ENCODE data around the gene SOX13.

Gene SOX13

DNA sequence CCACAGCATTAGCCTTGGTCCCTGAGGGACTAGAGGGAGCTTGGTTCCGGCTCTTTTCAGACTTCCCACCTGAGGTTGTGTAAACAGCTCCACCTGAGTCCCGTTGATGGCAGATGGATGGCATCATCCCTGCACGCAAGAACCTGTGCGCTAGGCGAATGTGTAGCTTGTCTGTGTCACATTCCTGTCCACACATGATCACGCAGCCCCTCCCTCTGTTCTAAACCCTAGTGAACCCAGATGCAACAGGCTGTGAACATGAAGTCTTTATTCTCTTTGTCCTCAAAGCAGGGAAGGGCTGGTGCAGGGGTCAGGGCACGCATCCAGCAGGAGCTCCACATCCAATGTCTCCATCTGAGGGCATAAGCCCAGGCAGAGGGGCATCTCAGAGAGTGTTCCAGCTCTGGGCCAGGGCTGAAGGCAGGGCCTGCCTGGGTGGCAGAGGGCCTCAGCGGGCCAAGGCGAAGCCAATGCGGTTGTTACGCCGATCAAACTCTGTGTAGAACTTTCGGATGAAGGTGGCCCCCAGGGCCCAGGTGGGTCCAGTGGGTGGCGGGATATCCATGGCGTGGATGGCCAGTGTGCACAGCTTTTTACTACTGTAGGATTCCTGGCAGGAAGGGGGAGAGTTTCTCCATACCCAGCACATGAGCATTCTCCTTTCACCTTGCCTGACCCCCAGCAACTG lies 81.8 kb downstream of the SOX13 start:
- DNase-seq, result no peak

DNA sequence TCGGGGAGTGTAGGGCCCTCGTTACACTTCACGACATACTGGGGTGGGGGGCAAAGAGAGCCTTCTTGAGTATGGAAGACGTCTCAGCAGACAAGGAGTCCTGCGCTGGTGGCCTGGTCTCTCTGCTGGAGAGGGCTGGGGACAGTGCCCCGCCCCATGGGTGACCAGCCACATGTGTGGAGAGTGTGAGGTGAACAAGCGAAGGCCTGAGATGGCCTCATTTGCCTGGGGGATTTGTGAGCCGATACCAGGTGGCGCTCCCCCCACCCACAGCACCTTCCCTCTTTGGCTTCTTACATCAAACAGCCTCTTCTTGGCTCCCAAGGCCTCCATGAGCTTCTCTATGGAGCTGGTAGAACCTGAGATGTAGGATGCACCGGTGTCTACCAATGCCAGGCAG lies 83.0 kb downstream of the SOX13 start:
- DNase-seq, result no peak

DNA sequence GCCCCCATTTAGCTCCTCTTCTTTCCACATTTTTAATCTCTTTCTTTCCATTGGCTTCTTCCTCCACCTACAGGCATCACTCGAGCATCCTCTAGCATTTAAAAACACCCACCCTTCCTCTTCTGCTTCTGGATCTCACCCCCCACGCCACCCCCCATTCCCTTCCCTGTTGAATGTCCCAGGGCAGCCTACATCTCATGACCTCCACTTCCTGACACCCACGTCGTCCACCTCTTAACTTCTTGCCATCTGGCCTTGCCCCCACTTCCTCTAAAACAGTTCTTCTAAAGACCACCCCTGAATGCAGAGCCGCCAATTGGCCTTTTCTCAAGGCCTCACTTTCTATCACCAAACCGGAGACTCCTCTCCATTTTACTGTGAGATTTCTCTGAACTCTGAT lies 85.0 kb downstream of the SOX13 start:
- DNase-seq, result no peak

DNA sequence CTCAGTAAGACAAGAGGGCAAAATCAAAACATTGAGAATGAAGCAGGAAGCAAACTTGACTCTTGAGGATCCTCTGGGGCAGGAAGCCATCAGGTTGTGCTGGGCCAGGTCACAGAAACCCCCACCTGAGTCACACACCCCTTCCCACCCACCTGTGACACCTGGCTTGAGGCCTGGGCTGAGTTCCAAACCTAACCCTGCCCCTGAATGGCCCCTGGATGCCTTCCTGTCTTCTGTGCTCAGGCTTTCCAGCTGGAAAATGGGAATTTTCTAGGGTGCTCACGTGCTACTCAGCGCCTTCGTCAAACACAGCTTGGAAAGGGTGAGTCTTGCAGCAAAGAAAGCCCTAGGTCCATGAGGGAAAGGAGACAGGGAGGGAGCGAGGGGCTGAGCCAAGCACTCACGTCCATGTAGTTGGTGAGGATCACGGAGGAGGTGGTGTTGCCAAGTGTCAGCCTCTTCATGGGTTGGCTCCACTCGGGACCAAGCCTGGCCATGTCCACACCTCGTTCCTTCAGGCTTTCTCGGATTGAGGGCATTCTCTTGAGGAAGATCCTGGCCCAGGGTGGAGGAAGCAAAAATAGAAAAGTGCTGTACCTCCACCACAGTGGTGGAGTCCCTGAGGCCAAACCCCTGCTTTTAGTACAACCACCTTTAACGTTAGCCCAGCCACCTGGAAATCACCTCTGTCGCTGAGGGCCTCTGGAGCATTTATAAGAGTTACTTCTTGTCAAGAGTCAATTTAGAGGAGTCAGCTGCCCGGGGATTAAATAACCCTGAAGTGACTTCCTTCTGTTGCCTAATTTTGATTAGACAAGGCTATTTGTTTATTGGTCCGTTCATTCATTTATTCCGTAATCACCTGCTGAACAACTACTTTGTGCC lies 88.9 kb downstream of the SOX13 start:
- no peak for DNase-seq

DNA sequence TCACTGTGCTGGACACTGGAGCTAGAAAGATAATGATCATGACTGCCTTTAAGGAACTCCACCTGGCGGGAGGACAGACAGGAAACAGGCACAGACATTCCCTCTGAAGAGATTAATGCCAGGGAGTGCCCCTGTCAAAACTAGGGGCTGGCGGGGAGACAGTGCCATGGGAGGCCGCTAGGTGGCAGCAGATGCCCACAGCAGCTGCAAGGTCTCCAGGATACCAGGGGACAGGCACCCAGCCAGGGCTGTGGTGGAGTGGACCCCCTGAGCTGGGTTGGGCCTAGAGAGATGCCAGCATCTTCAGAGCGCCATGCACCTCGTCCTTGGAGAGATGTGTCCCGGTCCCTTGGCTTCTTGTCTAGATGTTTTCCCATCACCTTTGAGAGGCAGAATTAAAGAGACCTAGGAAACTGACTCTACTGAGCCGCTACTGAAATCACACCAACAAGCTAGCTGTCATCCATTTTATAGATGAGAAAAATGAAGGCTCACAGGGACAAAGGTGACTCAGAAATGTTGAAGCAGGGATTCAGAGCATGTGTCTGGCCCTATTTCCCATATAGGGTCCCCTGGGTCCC lies 89.7 kb downstream of the SOX13 start:
- DNase-seq, result peak; percentile 92

DNA sequence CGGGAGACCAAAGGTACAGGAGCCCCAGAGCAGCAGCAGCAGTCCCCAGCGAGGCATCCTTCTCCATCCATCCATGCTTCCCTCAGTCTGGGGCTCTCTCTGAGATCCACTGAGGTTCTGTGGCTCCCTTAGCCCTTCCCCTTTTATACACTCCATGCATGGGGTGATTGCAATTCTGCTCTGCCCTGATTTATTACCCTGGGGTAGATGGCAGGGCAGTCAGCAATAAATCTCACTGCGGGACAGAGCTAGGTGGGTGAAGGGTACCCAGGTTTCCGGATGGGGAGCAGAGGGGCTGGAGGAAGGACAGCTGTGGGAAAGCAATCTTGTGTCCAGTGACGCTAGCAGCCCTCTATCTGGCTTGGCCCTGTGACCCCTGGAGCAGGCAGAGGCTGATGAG lies 93.3 kb downstream of the SOX13 start, which contains the start of gene REN:
TSS of gene REN (minus strand) at position 119 of the 400 bp plus-strand sequence. CDS start at position 75, 44 bp downstream.
- no peak for DNase-seq

DNA sequence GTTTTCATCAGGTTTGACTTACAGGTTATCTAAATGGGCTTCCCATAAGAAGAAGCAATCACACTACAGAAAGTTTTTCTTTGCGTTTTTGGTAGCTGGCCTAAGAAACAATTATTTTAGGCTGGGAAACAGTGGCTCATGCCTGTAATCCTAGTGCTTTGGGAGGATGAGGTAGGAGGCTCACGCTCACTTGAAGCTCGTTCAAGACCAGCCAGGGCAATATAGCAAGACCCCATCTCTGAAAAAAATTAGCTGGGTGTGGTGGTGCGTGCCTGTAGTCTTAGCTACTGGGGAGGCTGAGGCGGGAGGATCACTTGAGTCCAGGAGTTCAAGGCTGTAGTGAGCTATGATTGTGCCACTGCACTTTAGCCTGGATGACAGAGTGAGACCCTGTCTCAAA lies 94.8 kb downstream of the SOX13 start:
- DNase-seq, result no peak

DNA sequence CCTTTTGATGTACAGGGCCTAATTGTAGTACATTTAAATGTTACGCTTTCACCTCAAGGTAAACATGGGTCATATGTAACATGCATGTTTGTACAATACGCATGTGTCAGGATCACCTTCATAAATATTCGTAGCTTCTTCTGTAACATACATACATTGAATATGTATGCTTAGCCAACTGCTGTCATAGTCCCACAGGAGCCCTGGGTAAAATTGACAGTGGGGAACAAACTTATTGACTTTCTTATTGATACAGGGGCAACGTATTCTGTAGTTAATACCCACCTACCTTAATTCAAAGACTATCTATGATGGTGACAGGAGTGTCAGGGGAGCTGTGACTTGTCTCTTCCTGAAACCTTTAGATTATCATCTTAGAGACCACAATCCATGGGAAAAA lies 96.9 kb downstream of the SOX13 start:
- DNase-seq, result no peak

DNA sequence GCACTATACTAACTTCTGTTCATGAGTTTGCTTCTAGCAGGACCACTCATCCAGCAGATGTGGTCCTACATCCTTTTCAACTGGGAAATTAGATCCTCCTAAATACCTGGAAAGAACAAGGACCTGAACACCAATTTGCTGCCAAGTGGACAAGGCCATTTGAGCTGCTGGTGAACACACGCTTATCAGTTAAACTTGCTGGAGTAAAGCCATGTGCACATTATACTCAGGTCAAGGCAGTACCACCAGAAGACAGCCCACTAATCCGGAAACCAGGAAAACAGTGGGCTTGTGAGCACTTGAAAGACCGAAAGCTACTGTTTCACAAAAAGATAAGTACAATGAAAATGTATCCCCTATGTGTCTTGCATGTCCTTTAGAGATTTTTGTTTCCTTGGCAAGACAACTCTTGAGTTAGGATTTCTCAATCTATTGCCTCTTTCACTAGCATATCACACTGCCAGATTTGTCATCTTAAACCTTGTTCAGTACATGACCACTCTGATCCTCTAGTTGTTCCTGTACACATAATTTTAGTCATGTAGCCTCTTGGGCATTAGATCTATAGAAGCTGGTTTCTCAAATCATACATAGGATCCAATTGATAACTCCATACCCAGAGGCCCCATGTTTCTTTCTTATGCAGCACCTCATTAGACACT lies 97.7 kb downstream of the SOX13 start:
- DNase-seq, result no peak

DNA sequence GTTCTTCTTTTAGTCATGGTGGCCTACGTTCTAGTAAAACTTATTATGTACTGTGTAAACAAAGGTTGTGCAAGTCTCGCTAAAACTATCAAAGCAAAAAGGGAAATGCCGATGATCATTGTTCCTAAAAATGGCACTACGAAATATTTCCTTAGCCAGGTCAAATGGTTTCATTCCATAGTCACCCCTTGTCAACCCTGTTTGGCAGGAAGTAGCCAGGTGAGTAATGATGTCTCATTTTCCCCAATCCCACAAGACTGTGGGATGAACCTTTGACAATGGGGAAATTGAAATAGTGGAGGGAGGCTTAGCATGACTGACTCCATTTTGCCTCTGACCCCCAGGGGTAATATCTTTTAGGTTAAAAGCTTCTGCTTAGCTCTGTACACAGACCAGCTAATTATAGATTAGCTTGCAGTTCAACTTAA lies 98.8 kb downstream of the SOX13 start:
- no peak for DNase-seq

DNA sequence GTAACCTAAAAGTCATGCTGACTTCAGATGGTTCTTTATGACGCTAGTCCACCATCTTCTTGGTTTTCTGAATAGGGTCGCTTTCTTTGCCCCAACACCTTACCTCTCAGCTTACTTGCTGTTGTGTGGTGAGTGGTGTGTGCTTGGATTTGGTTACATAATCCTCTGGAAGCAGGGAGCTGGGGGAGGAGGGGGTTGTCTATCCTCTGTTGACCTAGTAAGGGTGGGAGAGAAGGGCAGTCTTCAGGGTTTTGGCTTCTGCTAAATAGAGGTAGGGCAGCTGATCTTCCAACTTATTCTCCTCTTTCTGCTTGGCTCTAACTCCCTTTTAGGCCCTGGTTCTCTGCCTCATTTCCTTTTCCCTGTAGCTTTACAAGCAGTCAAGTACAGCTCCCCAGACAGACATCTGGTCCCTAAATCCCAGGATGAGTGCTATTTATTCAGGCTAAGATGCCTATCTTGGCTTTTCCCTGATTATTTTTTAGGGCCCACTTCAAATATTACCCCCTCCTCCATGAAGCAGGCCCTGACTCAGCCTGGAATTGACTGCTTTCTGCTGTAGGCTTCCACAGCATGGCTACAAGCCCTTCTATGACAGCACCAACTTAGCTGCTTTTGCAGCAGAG lies 99.6 kb downstream of the SOX13 start:
- no peak for DNase-seq

DNA sequence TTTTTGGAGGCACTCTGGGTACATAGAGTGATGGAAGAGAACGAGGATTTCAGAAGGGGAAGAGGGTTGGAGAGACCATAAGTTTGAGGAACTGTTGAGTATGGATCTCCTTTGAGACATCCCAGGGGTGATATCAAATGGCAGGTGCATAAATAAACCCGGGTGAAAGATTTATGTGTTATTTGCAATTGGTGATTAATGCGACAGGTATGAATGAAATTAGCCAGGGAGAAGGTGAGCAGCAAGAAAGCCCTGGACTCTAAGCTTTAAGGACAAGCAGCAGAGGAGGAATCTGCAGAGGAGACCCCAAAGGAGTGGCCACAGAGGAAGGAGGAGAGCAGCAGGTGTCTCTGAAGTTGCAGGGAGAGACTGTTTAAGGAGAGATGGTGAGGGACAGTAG lies 102.0 kb downstream of the SOX13 start:
- no peak for DNase-seq

DNA sequence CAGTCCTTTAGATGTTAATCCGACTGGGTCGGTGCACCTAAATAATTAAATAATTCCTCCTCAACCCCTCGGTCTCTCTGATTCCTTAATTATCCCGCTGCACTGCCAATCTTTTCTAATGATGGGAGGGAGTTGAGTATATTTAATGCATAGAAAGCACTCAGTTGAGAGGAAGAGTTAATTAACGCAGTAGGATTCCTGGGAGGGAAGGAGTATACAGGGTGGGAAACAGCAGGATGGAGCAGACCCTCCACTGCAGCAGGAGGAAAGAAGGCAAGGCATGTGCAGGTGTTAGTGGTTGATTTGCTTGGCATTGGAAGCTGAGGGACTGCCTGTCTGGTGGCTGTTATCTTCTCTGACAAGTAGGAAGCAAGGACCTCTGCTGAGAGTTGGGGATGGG lies 103.1 kb downstream of the SOX13 start:
- no peak for DNase-seq

DNA sequence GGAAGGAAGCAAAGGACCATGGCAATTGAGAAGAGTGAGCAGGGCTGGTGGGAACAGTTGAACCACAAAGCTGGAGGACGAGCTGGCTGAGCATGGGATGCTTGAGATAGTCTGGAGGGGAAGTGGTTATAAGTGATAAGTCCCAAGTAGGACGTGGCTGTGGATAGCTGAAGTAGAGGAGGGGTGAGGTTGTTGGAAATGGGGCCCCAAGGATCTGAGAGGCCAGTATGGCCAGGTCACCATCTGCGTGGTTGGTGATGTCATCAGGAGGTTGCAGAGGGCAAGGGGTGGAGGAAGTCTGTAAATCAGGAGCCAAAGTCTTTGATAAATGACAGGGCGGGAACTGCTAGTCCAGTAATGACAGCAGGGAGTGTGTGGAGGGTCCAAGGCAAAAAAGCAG lies 104.2 kb downstream of the SOX13 start:
- DNase-seq, result no peak

All from NCI-H187 treated with DMSO at 0.1 percent for 48 hours (cell line).